Amygdala (tissue), 56 donors: ENCODE results near the gene LRRC14B.
"Not testable (repeated sequence)": the region's sequence is repeated elsewhere in the genome, so short reads cannot be mapped to it uniquely, and the experiment has no call there.

Experiments
- DNase-seq, 56 donors: peaks; one replicate each; lab custom pipeline; 2025; lab: John Stamatoyannopoulos, UW

Gene LRRC14B

DNA sequence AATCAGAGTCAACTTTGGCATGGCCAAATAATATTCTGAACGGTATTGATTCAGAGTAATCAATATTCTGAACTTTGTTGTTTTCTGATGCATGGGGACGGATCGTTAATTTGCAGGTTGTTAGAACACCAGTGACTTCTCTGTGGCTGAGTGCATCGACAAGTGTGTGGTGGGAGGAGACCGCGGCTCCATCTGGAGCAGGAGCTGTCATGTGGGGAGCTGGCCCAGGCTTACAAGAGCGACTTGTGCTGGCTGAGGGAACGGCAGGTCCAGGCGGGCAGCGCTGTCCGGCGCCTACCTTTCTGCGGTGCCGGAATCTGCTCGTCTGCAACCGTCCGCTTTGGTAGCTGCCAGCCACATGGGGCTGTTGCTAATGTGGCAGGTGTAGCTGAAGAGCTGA is 36.1 kb downstream of the LRRC14B start:
- DNase-seq = peak in 15 of 56 donors; percentile 1 to 54 (median 27)

DNA sequence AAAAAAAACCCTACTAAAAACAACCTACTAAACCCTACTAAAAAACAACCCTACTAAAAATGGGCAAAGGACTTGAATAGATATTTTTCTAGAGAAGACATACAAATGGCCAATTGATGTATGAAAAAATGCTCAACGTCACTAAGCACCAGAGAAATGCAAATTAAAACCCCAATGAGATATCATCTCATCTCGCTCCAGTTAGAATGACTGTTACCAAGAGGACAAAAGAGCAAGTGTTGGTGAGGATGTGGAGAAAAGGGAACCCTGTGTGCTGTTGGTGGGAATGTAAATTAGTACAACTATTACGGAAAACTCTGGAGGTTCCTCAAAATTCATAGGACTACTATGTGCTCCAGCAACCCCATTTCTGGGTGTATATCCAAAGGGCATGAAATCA is 37.6 kb downstream of the LRRC14B start:
- DNase-seq = no peak

DNA sequence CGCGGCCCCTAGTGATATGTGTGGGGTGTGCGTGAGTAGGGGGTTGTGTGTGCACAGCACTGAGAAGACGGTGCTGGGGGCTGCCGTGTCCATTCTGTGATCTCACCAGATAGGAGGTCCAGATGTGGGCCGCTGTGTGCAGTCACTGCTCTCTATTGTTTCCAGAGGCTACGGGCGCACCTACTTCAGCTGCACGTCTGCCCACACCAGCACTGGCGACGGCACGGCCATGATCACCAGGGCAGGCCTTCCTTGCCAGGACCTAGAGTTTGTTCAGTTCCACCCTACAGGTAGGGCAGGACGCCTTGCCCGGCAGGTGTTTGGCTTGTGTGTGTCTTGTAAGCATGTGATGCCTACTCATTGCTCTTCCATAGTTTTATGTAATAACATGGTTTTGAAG is 39.4 kb downstream of the LRRC14B start:
- DNase-seq = no peak

DNA sequence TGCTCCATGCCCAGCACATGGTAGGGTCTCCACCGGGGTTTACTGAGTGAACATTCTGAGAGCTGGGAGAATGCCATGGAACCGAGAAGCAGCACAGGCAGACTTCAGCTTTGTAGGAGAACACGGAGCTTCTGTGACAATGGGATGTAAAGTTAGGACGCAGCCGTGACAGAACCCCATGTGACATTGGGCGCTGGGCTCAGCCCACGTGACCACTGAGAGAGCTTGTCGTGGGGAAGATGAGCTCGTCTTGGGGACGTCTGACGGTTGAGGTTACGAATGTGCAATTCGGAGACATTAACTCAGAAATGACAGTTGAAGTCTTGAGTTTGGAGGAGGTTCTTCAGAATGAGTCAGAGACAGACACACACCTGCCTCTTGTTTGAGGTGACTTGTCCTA is 40.4 kb downstream of the LRRC14B start:
- peak in 12 of 56 donors; percentile 1 to 42 (median 16) for DNase-seq

DNA sequence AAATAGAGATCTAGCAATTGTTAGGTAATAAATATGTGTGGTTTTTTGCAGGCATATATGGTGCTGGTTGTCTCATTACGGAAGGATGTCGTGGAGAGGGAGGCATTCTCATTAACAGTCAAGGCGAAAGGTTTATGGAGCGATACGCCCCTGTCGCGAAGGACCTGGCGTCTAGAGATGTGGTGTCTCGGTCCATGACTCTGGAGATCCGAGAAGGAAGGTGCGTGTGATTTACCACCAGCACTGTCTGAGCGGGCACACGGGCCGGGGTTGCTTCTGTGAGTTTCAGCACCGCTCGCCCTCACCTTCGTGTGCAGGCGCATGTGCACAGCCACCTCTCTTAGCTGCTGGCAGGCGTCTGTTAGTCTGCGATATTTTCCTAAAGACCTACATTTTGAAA is 42.1 kb downstream of the LRRC14B start:
- DNase-seq = not testable (repeated sequence)

GRCh38 chr5:234450-234849 is 43.2 kb downstream of the LRRC14B start:
- DNase-seq = no peak

DNA sequence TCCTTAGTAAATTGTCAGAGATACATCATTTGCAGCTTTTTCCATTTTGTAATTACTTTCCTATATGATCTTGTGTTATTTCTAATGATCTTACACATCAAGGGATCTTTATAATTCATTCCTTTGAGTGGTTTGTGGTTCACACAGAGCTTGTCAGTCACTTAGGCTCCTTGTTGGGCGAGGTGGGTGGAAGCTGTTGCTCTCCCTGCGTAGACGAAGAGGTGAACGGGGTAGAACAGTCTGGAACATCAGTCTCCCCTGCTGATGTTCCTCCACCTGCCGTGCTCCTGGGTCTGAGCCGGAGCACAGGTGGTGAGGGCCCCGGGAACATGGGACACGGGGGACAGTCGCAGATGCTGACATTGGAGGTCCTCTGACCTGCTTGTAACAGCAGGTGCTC is 44.2 kb downstream of the LRRC14B start:
- DNase-seq = not testable (repeated sequence)

- DNase-seq = peak in 15 of 56 donors; percentile 9 to 56 (median 33)
These were observed 46.6 kb downstream of the LRRC14B start for GRCh38 chr5:237931-238330.

GRCh38 chr5:240550-240949 is 49.3 kb downstream of the LRRC14B start:
- DNase-seq = not testable (repeated sequence)

GRCh38 chr5:241045-241669 is 49.9 kb downstream of the LRRC14B start:
- not testable (repeated sequence) for DNase-seq

- not testable (repeated sequence) for DNase-seq
These were observed 52.5 kb downstream of the LRRC14B start for GRCh38 chr5:243683-244367.

DNA sequence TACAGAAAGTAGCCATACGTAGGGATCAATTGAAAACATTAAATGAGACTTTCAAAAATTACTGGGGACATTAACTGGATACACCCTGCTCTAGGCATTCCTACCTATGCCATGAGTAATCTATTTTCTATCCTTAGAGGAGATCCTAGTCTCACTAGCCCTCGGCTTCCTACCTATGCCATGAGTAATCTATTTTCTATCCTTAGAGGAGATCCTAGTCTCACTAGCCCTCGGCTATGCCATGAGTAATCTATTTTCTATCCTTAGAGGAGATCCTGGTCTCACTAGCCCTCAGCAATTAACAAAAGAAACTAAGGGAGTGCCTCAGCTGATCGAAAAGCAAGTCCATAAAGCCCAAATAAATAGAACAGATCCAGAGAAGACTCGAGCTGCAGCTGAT is 54.4 kb downstream of the LRRC14B start:
- DNase-seq = not testable (repeated sequence)
